ENCODE results near the gene LBHD2. TPM values are rescaled to one million over a fixed set of nuclear protein-coding genes. Genes with fewer than 3 reads are reported as not detected.
"Not testable (repeated sequence)": the region's sequence is repeated elsewhere in the genome, so short reads cannot be mapped to it uniquely, and the experiment has no call there.

Gene LBHD2
- total RNA-seq = not detected
- total RNA-seq (2013) = not detected
- total RNA-seq = 0 to 0.12 (median 0) reads per million in 29 experiments

DNA sequence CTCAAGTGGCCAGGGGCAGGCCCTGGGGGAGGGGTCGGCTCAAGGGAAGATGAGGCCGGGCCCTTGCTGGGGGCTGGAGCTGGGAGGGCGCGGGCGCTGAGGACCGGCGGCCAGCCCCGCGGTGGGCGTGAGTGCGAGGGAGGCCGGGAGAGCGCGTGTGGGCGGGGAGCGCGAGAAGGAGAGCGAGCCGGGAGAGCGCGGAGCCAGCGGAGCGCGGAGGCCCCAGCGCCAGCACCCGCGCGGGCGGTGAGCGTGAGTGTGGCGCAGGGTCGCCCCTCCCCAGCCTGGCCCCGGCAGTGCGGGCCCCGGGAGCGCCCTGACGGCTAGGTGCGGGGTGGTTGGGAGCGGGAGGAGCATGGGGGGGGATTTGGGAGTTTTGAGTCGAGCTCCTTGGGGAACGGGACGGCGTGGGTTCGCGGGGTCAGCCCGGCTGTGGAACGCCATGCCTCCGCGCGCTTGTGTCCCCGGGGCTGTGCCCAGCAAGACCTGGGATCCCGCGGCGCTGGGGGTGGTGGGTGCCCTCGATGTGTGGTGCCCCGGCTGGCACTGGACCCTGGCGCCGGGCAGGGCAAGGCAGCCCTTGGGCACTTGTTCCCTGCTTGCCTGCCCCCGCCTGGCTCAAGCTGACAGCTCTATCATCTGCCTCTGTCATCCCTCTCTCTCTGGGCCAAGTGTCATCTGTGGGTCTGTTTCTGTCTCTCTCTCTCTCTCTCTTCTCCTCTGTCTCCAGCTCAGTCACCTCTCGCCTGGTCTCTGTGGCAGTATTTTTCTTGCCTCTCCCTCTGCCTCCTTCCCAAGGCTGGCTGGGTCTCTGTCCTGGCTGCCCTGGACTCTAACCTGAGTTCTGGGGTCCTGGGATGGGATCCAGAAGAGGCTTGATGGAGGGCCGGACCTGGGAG, at the start of gene LBHD2:
Gene LBHD2 (plus strand): TSS at position 190 of the 899 bp plus-strand sequence. CDS start 1,803 bp downstream, outside the sequence.
- Histone ChIP-seq H3K27me3 (replicated peaks in 1 of 2; ENCODE audit: control insufficient read depth in 2 of 2, extremely low read depth in 1 of 2, insufficient read depth in 2 of 2, low read length in 1 of 2) (peaks cover 4 to 54% of the 10 kb centered on the region in 2 experiments), H3K4me1 (ENCODE audit: control insufficient read depth in 1 of 2, extremely low read depth in 1 of 2, insufficient read depth in 2 of 2, low read length in 2 of 2) (no peaks in the 10 kb centered on the region), H3K9me3 (no peaks in the 10 kb centered on the region), H3K4me3 (ENCODE audit: control insufficient read depth in 1 of 2, extremely low read depth in 1 of 2, low read length in 1 of 2) (no peak within 1 kb of the TSS), H3K27ac (ENCODE audit: low read length) (no peak within 1 kb of the TSS), H3K36me3 (ENCODE audit: control insufficient read depth in 2 of 2, extremely low read depth in 1 of 2, insufficient read depth in 1 of 2, low read length in 1 of 2) (no peaks in the 10 kb centered on the region)
- CTCF ChIA-PET = no interaction called here
- Mint-ChIP-seq H3K36me3 (no peaks in the 10 kb centered on the region), H3K4me3 (no peak within 1 kb of the TSS), H3K4me1 (no peaks in the 10 kb centered on the region), H3K9me3 (no peaks in the 10 kb centered on the region), H3K27me3 (peaks cover 20 to 24% of the 10 kb centered on the region in 2 donors), H3K27ac (no peak within 1 kb of the TSS)
- POLR2A ChIA-PET = no interaction called here
- WGBS (ENCODE audit: insufficient coverage) = 26% methylated on average over 52 of the region's 61 CpGs
- DNase-seq = no peak
- ATAC-seq (replicated peaks in 1 of 4) = peak in 1 of 4 experiments; percentile 21

DNA sequence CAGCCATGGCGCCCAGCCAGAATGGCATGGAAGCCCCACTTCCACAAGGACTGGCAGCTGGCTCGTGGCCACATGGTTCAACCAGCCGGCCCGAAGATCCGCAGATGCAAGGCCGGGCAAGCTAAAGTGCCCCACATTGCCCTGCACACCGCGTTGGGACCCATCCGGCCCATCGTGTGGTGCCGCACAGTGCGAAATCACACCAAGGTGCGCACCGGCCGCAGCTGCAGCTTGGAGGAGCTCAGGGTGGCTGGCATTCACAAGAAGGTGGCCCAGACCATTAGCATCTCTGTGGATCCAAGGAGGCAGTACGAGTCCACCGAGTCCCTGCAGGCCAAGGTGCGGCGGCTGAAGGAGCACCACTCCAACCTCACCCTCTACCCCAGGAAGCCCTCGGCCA, 42.5 kb upstream of the LBHD2 start:
- H3K27ac Mint-ChIP-seq = no peak overlapping the region
- ChIA-PET POLR2A (no interaction called here), CTCF (no interaction called here)
- Histone ChIP-seq H3K9me3 (no peaks in the 10 kb centered on the region), H3K4me3 (ENCODE audit: control insufficient read depth in 1 of 2, extremely low read depth in 1 of 2, low read length in 1 of 2) (no peak overlapping the region), H3K4me1 (ENCODE audit: control insufficient read depth in 1 of 2, extremely low read depth in 1 of 2, insufficient read depth in 2 of 2, low read length in 2 of 2) (peaks cover 0 to 5% of the 10 kb centered on the region in 2 experiments), H3K36me3 (ENCODE audit: control insufficient read depth in 2 of 2, extremely low read depth in 1 of 2, insufficient read depth in 1 of 2, low read length in 1 of 2) (no peaks in the 10 kb centered on the region), H3K27me3 (replicated peaks in 1 of 2; ENCODE audit: control insufficient read depth in 2 of 2, extremely low read depth in 1 of 2, insufficient read depth in 2 of 2, low read length in 1 of 2) (peaks cover 0 to 20% of the 10 kb centered on the region in 2 experiments), H3K27ac (ENCODE audit: low read length) (no peak overlapping the region)
- peaks cover 0 to 6% (median 0%) of the 10 kb centered on the region in 3 donors for H3K9me3 Mint-ChIP-seq
- H3K4me1 Mint-ChIP-seq = peaks cover 7 to 10% (median 7%) of the 10 kb centered on the region in 3 donors
- DNase-seq (no peak), ATAC-seq (replicated peaks in 1 of 4) (no peak)
- H3K27me3 Mint-ChIP-seq = peaks cover 12 to 14% of the 10 kb centered on the region in 2 donors
- H3K4me3 Mint-ChIP-seq = no peak overlapping the region
- WGBS (ENCODE audit: insufficient coverage) = 89% methylated on average over 19 of the region's 20 CpGs
- H3K36me3 Mint-ChIP-seq = peaks cover 4% of the 10 kb centered on the region

DNA sequence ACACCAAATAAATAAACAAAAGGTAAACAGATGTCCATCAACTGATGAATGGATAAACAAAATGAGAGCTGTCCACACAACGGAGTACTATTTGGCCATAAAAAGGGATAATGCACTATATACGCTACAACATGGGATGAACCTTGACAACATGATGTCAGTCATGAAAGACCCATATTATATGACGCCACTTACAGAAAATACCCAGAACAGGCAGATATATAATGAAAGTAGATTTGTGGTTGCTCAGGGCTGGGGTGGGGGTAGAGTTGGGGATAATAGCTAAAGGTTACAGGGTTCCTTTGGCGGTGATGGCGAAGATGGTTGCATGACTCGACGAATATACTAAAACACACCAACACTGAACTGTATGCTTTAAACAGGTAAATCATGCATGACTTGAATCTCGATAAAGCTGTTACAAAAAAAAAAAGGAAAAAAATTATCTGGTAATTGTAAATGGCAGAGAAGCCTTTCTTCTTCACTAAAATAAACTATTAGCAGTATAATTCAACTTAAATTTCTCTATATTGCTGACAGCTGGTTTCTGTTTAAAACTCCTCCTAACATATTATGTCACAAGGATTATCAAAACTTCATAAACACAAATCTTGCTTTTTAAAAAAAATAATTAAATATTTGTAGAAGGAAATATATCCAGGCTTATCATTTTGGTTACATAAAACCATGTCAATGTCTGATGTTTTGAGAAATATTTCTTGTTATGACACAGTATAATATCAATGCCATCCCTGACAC, 40.6 kb upstream of the LBHD2 start:
- Mint-ChIP-seq H3K4me1 (peaks cover 7 to 10% (median 7%) of the 10 kb centered on the region in 3 donors), H3K4me3 (no peak overlapping the region), H3K36me3 (peaks cover 4% of the 10 kb centered on the region), H3K27ac (no peak overlapping the region), H3K9me3 (peaks cover 0 to 6% (median 0%) of the 10 kb centered on the region in 3 donors), H3K27me3 (peaks cover 12 to 14% of the 10 kb centered on the region in 2 donors)
- 100% methylated on average over 2 of the region's 8 CpGs for WGBS (ENCODE audit: insufficient coverage)
- DNase-seq (no peak), ATAC-seq (replicated peaks in 1 of 4) (no peak)
- Histone ChIP-seq H3K9me3 (no peaks in the 10 kb centered on the region), H3K27me3 (replicated peaks in 1 of 2; ENCODE audit: control insufficient read depth in 2 of 2, extremely low read depth in 1 of 2, insufficient read depth in 2 of 2, low read length in 1 of 2) (peaks cover 0 to 20% of the 10 kb centered on the region in 2 experiments), H3K27ac (ENCODE audit: low read length) (no peak overlapping the region), H3K4me3 (ENCODE audit: control insufficient read depth in 1 of 2, extremely low read depth in 1 of 2, low read length in 1 of 2) (no peak overlapping the region), H3K36me3 (ENCODE audit: control insufficient read depth in 2 of 2, extremely low read depth in 1 of 2, insufficient read depth in 1 of 2, low read length in 1 of 2) (no peaks in the 10 kb centered on the region), H3K4me1 (ENCODE audit: control insufficient read depth in 1 of 2, extremely low read depth in 1 of 2, insufficient read depth in 2 of 2, low read length in 2 of 2) (peaks cover 0 to 5% of the 10 kb centered on the region in 2 experiments)
- ChIA-PET POLR2A (interaction anchor here in 1 of 2 donors (0.6 kb wide), 1 partner anchor 432 kb away, joined by 3 read pairs; no protein-coding TSS in a partner anchor), CTCF (interaction anchor here in 1 of 2 donors (0.7 kb wide), 1 partner anchor 404 kb away, joined by 3 read pairs; no protein-coding TSS in a partner anchor)

DNA sequence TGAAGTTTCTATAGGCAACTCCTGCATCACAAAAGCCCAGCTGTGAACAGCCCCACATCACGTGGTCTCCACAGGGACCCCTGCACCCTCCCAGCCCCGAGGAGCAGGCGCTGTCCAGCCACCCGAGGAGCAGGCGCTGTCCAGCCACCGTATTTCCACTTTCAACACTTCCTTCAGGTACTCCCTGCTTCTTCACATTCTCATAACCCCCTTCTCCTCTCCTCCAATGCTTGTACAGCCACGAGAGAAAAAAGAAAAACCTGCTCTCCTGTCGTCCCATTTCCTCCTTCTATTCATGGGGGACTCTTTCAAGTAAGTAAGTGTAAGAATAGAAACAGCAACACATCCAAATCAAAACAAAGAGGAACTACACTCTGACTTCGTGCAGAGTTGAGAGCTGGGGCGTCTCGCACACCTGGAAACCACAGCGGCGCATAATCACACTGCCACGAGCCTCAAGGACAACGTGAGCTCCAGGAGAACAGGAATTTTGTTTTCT, 38.6 kb upstream of the LBHD2 start:
- Mint-ChIP-seq H3K4me3 (peak overlapping the region in 1 of 3 donors; percentile 4), H3K4me1 (peaks cover 7 to 10% (median 7%) of the 10 kb centered on the region in 3 donors), H3K36me3 (peaks cover 4% of the 10 kb centered on the region), H3K27me3 (peaks cover 10 to 12% of the 10 kb centered on the region in 2 donors), H3K27ac (no peak overlapping the region), H3K9me3 (peaks cover 0 to 6% (median 0%) of the 10 kb centered on the region in 3 donors)
- DNase-seq (no peak), ATAC-seq (replicated peaks in 1 of 4) (no peak)
- peaks cover 0 to 23% of the 10 kb centered on the region in 2 experiments for H3K27me3 ChIP-seq (replicated peaks in 1 of 2; ENCODE audit: control insufficient read depth in 2 of 2, extremely low read depth in 1 of 2, insufficient read depth in 2 of 2, low read length in 1 of 2)
- CTCF ChIA-PET = no interaction called here
- H3K4me3 ChIP-seq (ENCODE audit: control insufficient read depth in 1 of 2, extremely low read depth in 1 of 2, low read length in 1 of 2) = no peak overlapping the region
- no peak overlapping the region for H3K27ac ChIP-seq (ENCODE audit: low read length)
- WGBS (ENCODE audit: insufficient coverage) = 18% methylated on average over 11 of the region's 15 CpGs
- POLR2A ChIA-PET = interaction anchor here in 1 of 2 donors (0.6 kb wide), 1 partner anchor 9 kb away, joined by 4 read pairs; no protein-coding TSS in a partner anchor
- no peaks in the 10 kb centered on the region for H3K9me3 ChIP-seq
- peaks cover 0 to 5% of the 10 kb centered on the region in 2 experiments for H3K4me1 ChIP-seq (ENCODE audit: control insufficient read depth in 1 of 2, extremely low read depth in 1 of 2, insufficient read depth in 2 of 2, low read length in 2 of 2)
- H3K36me3 ChIP-seq (ENCODE audit: control insufficient read depth in 2 of 2, extremely low read depth in 1 of 2, insufficient read depth in 1 of 2, low read length in 1 of 2) = no peaks in the 10 kb centered on the region

DNA sequence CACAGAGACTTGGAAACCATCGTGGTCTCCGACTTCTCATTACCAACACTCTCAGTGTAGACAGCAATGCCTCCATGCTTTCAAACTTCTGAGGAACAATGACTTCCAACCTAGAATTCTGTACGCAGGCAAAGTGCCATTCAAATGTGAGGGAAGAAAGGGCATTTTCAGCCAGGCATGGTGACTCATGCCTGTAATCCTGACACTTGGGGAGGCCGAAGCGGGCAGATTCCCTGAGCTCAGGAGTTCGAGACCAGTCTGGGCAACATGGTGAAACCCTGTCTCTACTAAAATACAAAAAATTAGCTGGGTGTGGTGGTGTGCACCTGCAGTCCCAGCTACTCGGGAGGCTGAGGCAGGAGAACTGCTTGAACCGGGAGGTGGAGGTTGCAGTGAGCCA, 36.6 kb upstream of the LBHD2 start:
- H3K4me3 ChIP-seq (ENCODE audit: control insufficient read depth in 1 of 2, extremely low read depth in 1 of 2, low read length in 1 of 2); H3K27ac Mint-ChIP-seq; POLR2A ChIA-PET; H3K4me3 Mint-ChIP-seq; H3K27ac ChIP-seq (ENCODE audit: low read length); H3K36me3 ChIP-seq (ENCODE audit: control insufficient read depth in 2 of 2, extremely low read depth in 1 of 2, insufficient read depth in 1 of 2, low read length in 1 of 2); H3K4me1 Mint-ChIP-seq; H3K9me3 Mint-ChIP-seq; H3K9me3 ChIP-seq; H3K4me1 ChIP-seq (ENCODE audit: control insufficient read depth in 1 of 2, extremely low read depth in 1 of 2, insufficient read depth in 2 of 2, low read length in 2 of 2); H3K36me3 Mint-ChIP-seq; ATAC-seq (replicated peaks in 1 of 4); DNase-seq; CTCF ChIA-PET: not testable (repeated sequence)
- WGBS (ENCODE audit: insufficient coverage) = 100% methylated on average over 1 of the region's 8 CpGs
- H3K27me3 ChIP-seq (replicated peaks in 1 of 2; ENCODE audit: control insufficient read depth in 2 of 2, extremely low read depth in 1 of 2, insufficient read depth in 2 of 2, low read length in 1 of 2) = peaks cover 0 to 23% of the 10 kb centered on the region in 2 experiments
- peaks cover 10 to 12% of the 10 kb centered on the region in 2 donors for H3K27me3 Mint-ChIP-seq

DNA sequence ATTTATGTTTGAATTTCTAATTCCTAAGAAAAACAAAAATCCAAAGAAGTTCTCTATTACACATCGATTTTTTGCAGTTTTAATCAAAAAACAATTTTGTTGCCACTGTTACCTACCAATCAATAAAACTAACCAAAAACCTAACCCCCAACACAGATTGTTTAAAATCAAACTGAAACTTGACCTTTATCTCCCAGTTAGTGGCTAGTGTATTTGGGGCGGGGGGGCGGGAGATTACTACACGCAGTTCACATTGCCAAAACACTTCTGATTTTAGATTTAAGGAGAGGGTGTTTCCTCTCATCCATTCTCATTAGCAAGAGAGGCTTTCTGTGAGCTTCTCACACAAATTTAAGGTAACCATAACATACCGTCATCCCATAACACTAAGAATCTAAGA, 33.1 kb upstream of the LBHD2 start:
- POLR2A ChIA-PET = no interaction called here
- H3K27ac ChIP-seq (ENCODE audit: low read length) = no peak overlapping the region
- no peaks in the 10 kb centered on the region for H3K4me1 ChIP-seq (ENCODE audit: control insufficient read depth in 1 of 2, extremely low read depth in 1 of 2, insufficient read depth in 2 of 2, low read length in 2 of 2)
- Mint-ChIP-seq H3K36me3 (no peaks in the 10 kb centered on the region), H3K9me3 (no peaks in the 10 kb centered on the region), H3K27me3 (peaks cover 7 to 10% of the 10 kb centered on the region in 2 donors), H3K4me3 (no peak overlapping the region), H3K4me1 (peaks cover 3 to 13% (median 5%) of the 10 kb centered on the region in 3 donors), H3K27ac (no peak overlapping the region)
- H3K4me3 ChIP-seq (ENCODE audit: control insufficient read depth in 1 of 2, extremely low read depth in 1 of 2, low read length in 1 of 2) = no peak overlapping the region
- H3K27me3 ChIP-seq (replicated peaks in 1 of 2; ENCODE audit: control insufficient read depth in 2 of 2, extremely low read depth in 1 of 2, insufficient read depth in 2 of 2, low read length in 1 of 2) = peaks cover 2 to 20% of the 10 kb centered on the region in 2 experiments
- H3K9me3 ChIP-seq = no peaks in the 10 kb centered on the region
- DNase-seq = no peak
- WGBS (ENCODE audit: insufficient coverage) = no CpG with 5 or more reads among the region's 5 CpGs
- no peak for ATAC-seq (replicated peaks in 1 of 4)
- no peaks in the 10 kb centered on the region for H3K36me3 ChIP-seq (ENCODE audit: control insufficient read depth in 2 of 2, extremely low read depth in 1 of 2, insufficient read depth in 1 of 2, low read length in 1 of 2)
- CTCF ChIA-PET = interaction anchor here in 1 of 2 donors (0.7 to 1.0 kb wide), 2 partner anchors 54 to 61 kb away, joined by 3 read pairs; no protein-coding TSS in a partner anchor
